H1 (cell line): ENCODE results near the gene RNF126.

ENCODE experiments used
- CHD2 ChIP-seq: IDR thresholded peaks from 2 replicates; pipeline ENCODE4 v1.6.1; 2012; ENCODE audit warnings: low read length, improper control_type of control experiment
- EGR1 ChIP-seq: IDR thresholded peaks from 2 replicates; pipeline ENCODE4 v1.6.1; 2011; ENCODE audit warnings: low read depth, low read length, borderline replicate concordance
- EZH2 ChIP-seq: fragments of 200-600 bp; sonication (generic); IDR thresholded peaks from 2 replicates; pipeline ENCODE4 v1.7.1; 2012; ENCODE audit warnings: low read depth, mild to moderate bottlenecking, moderate library complexity, low read length, inconsistent platforms; ENCODE audit not compliant: severe bottlenecking
- FOSL1 ChIP-seq: IDR thresholded peaks from 2 replicates; pipeline ENCODE4 v1.6.1; 2011; ENCODE audit warnings: mild to moderate bottlenecking, low read depth, low read length, moderate library complexity; ENCODE audit not compliant: insufficient read depth
- GABPA ChIP-seq: IDR thresholded peaks from 2 replicates; pipeline ENCODE4 v1.6.1; 2011; ENCODE audit warnings: mild to moderate bottlenecking, low read length, moderate library complexity, borderline replicate concordance; ENCODE audit not compliant: insufficient read depth
- MAFK ChIP-seq: IDR thresholded peaks from 2 replicates; pipeline ENCODE4 v1.6.1; 2012; ENCODE audit warnings: low read depth, mild to moderate bottlenecking, improper control_type of control experiment, low read length
- POLR2A ChIP-seq, 2 experiments: IDR thresholded peaks; 1 replicate in 1 of 2; 2 replicates in 1 of 2; pipeline ENCODE4 v1.6.1; 2011; ENCODE audit warnings: low read depth in 2 of 2, low read length in 2 of 2, mild to moderate bottlenecking in 2 of 2; ENCODE audit errors: control extremely low read depth in 1 of 2
- RNF2 ChIP-seq: fragments of 200-900, 300-1000 bp; sonication (generic); IDR thresholded peaks from 2 replicates; pipeline ENCODE4 v1.7.1; 2016; ENCODE audit warnings: borderline replicate concordance, low read depth, mild to moderate bottlenecking, antibody characterized with exemption, low read length; ENCODE audit not compliant: poor library complexity, severe bottlenecking; ENCODE audit errors: missing control alignments
- SIX5 ChIP-seq: IDR thresholded peaks from 2 replicates; pipeline ENCODE4 v1.6.1; 2011; ENCODE audit warnings: mild to moderate bottlenecking, low read depth, low read length
- TBP ChIP-seq: IDR thresholded peaks from 2 replicates; pipeline ENCODE4 v1.6.1; 2011; ENCODE audit warnings: low read depth, low read length, improper control_type of control experiment
- YY1 ChIP-seq: IDR thresholded peaks from 2 replicates; pipeline ENCODE4 v1.6.1; 2011; ENCODE audit warnings: low read depth, mild to moderate bottlenecking, low read length
- TF ChIP-seq, protein P1 (sequence below), 3 experiments: IDR thresholded peaks; 1 replicate in 2 of 3; 2 replicates in 1 of 3; pipeline versions ENCODE4 v1.5.1 to v1.6.1; 2011; ENCODE audit warnings: low read length in 3 of 3, mild to moderate bottlenecking in 3 of 3, inconsistent platforms in 2 of 3, low read depth in 1 of 3, moderate library complexity in 1 of 3; ENCODE audit not compliant: insufficient read depth in 1 of 3; ENCODE audit errors: control extremely low read depth in 1 of 3
- TF ChIP-seq, protein P2 (sequence below): IDR thresholded peaks from 2 replicates; pipeline ENCODE4 v1.6.1; 2011; ENCODE audit warnings: low read length, improper control_type of control experiment

DNA sequence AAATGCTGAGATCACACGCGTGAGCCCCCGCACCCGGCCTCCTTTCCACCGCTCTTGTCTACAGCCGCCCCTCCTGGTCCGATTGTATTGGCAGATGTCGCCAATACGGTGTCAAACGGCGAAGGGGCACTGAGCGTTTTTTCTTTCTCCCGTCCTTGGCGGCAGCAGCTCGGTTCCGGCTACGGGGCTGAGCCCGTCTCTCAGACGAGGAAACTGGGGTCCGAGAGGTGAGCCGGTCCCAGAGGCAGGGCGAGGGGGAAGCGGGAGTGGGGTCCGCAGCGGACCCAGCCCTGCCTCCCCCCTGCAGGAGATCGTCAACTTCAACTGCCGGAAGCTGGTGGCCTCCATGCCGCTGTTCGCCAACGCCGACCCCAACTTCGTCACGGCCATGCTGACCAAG, 50.1 kb downstream of the RNF126 start:
- TF ChIP-seq, protein P1, sequence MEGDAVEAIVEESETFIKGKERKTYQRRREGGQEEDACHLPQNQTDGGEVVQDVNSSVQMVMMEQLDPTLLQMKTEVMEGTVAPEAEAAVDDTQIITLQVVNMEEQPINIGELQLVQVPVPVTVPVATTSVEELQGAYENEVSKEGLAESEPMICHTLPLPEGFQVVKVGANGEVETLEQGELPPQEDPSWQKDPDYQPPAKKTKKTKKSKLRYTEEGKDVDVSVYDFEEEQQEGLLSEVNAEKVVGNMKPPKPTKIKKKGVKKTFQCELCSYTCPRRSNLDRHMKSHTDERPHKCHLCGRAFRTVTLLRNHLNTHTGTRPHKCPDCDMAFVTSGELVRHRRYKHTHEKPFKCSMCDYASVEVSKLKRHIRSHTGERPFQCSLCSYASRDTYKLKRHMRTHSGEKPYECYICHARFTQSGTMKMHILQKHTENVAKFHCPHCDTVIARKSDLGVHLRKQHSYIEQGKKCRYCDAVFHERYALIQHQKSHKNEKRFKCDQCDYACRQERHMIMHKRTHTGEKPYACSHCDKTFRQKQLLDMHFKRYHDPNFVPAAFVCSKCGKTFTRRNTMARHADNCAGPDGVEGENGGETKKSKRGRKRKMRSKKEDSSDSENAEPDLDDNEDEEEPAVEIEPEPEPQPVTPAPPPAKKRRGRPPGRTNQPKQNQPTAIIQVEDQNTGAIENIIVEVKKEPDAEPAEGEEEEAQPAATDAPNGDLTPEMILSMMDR (IDR thresholded peaks at IDR 0.05; ENCODE audit: control extremely low read depth in 1 of 3, insufficient read depth in 1 of 3, low read depth in 1 of 3, low read length in 3 of 3) = no peak
- TF ChIP-seq MAFK (no peak), YY1 (no peak), TBP (no peak), EZH2 (no peak), SIX5 (no peak), GABPA (no peak), EGR1 (no peak), POLR2A (IDR thresholded peaks at IDR 0.05; ENCODE audit: control extremely low read depth in 1 of 2, low read depth in 2 of 2, low read length in 2 of 2) (no peak), FOSL1 (no peak), CHD2 (no peak), RNF2 (no peak)
- TF ChIP-seq, protein P2, sequence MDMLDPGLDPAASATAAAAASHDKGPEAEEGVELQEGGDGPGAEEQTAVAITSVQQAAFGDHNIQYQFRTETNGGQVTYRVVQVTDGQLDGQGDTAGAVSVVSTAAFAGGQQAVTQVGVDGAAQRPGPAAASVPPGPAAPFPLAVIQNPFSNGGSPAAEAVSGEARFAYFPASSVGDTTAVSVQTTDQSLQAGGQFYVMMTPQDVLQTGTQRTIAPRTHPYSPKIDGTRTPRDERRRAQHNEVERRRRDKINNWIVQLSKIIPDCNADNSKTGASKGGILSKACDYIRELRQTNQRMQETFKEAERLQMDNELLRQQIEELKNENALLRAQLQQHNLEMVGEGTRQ = no peak
